ENCODE data around the gene LRRC8D. TPM values are rescaled to one million over a fixed set of nuclear protein-coding genes. Genes with fewer than 3 reads are reported as not detected.

Gene LRRC8D
- total RNA-seq, 3 donors from 2014 or later, result 9.2 to 22.8 (median 11.7) TPM

- Histone ChIP-seq H3K9me3 (no peaks in the 10 kb centered on the region), H3K36me3 (no peaks in the 10 kb centered on the region), H3K27me3 (no peaks in the 10 kb centered on the region), H3K4me1 (no peaks in the 10 kb centered on the region), H3K27ac (no peak overlapping the region), H3K4me3 (no peak overlapping the region)
- intact Hi-C loops (cut with DNase I; ENCODE audit: low total_unique reads), result no loop called here
- no peak for TF ChIP-seq POLR2AphosphoS5 (IDR thresholded peaks at IDR 0.05)
- TF ChIP-seq POLR2A (IDR thresholded peaks at IDR 0.05), result no peak
- TF ChIP-seq CTCF (IDR thresholded peaks at IDR 0.05), result no peak
- no peak for DNase-seq (ENCODE audit: low spot score in 2 of 2)
These were observed 107.7 kb downstream of the LRRC8D start for GRCh38 chr1:89928506-89928905.

GRCh38 chr1:89929467-89930063 lies 108.7 kb downstream of the LRRC8D start:
- no peak overlapping the region for H3K27ac ChIP-seq

GRCh38 chr1:89930579-89930978 lies 109.7 kb downstream of the LRRC8D start:
- no peaks in the 10 kb centered on the region for H3K4me1 ChIP-seq
- no peaks in the 10 kb centered on the region for H3K36me3 ChIP-seq
- intact Hi-C loops (cut with DNase I; ENCODE audit: low total_unique reads), result no loop called here
- no peaks in the 10 kb centered on the region for H3K27me3 ChIP-seq
- TF ChIP-seq POLR2AphosphoS5 (IDR thresholded peaks at IDR 0.05) (no peak), CTCF (IDR thresholded peaks at IDR 0.05) (no peak), POLR2A (IDR thresholded peaks at IDR 0.05) (no peak)
- H3K9me3 ChIP-seq, result no peaks in the 10 kb centered on the region
- no peak for DNase-seq (ENCODE audit: low spot score in 2 of 2)
- H3K4me3 ChIP-seq, result no peak overlapping the region
- H3K27ac ChIP-seq, result no peak overlapping the region

More at GRCh38 chr1:89929467-89930063, 108.7 kb downstream of the LRRC8D start:
- H3K9me3 ChIP-seq, result no peaks in the 10 kb centered on the region
- DNase-seq (ENCODE audit: low spot score in 2 of 2), result no peak
- no peak overlapping the region for H3K4me3 ChIP-seq
- H3K27me3 ChIP-seq, result no peaks in the 10 kb centered on the region
- no peaks in the 10 kb centered on the region for H3K4me1 ChIP-seq
- no peaks in the 10 kb centered on the region for H3K36me3 ChIP-seq
- intact Hi-C loops (cut with DNase I; ENCODE audit: low total_unique reads), result no loop called here
- TF ChIP-seq POLR2AphosphoS5 (IDR thresholded peaks at IDR 0.05) (no peak), CTCF (IDR thresholded peaks at IDR 0.05) (no peak), POLR2A (IDR thresholded peaks at IDR 0.05) (no peak)

- intact Hi-C loops (cut with DNase I; ENCODE audit: low total_unique reads), result no loop called here
- no peaks in the 10 kb centered on the region for H3K9me3 ChIP-seq
- no peaks in the 10 kb centered on the region for H3K4me1 ChIP-seq
- no peaks in the 10 kb centered on the region for H3K27me3 ChIP-seq
- DNase-seq (ENCODE audit: low spot score in 2 of 2), result no peak
- no peak overlapping the region for H3K27ac ChIP-seq
- TF ChIP-seq POLR2A (IDR thresholded peaks at IDR 0.05) (no peak), POLR2AphosphoS5 (IDR thresholded peaks at IDR 0.05) (no peak), CTCF (IDR thresholded peaks at IDR 0.05) (no peak)
- no peaks in the 10 kb centered on the region for H3K36me3 ChIP-seq
- no peak overlapping the region for H3K4me3 ChIP-seq
These were observed 111.1 kb downstream of the LRRC8D start for GRCh38 chr1:89931964-89932363.

- TF ChIP-seq CTCF (IDR thresholded peaks at IDR 0.05), result no peak
- no peak for TF ChIP-seq POLR2A (IDR thresholded peaks at IDR 0.05)
- no peak for TF ChIP-seq POLR2AphosphoS5 (IDR thresholded peaks at IDR 0.05)
- intact Hi-C loops (cut with DNase I; ENCODE audit: low total_unique reads), result no loop called here
These were observed 111.9 kb downstream of the LRRC8D start for GRCh38 chr1:89932598-89933364.

More at GRCh38 chr1:89932598-89933364, 111.9 kb downstream of the LRRC8D start:
- Histone ChIP-seq H3K27me3 (no peaks in the 10 kb centered on the region), H3K4me3 (no peak overlapping the region), H3K27ac (no peak overlapping the region), H3K4me1 (no peaks in the 10 kb centered on the region), H3K36me3 (no peaks in the 10 kb centered on the region), H3K9me3 (no peaks in the 10 kb centered on the region)
- DNase-seq (ENCODE audit: low spot score in 2 of 2), result no peak

Measured in breast epithelium (tissue), 4 donors.